Dendritic cell treated with granulocyte-macrophage colony-stimulating factor and Interleukin-4, amounts not matched to agents 40 ng/mL and 50 ng/mL, for 4 days (primary cell): ENCODE measurements around the gene HNRNPC.
A peak's percentile ranks its signal among the peaks of the same experiment; 100 is the strongest.
"Not testable (repeated sequence)": the region's sequence is repeated elsewhere in the genome, so short reads cannot be mapped to it uniquely, and the experiment has no call there.

Source experiments
- H3K27ac Mint-ChIP-seq: one replicate; pipeline ENCODE4 v1.8.0; 2022; ENCODE audit warnings: mild to moderate bottlenecking, mixed read lengths
- H3K27me3 Mint-ChIP-seq: one replicate; pipeline ENCODE4 v1.8.0; 2022; ENCODE audit warnings: mild to moderate bottlenecking, mixed read lengths
- H3K36me3 Mint-ChIP-seq: one replicate; pipeline ENCODE4 v1.8.0; 2022; ENCODE audit warnings: low read depth, mixed read lengths
- H3K4me1 Mint-ChIP-seq: one replicate; pipeline ENCODE4 v1.8.0; 2022; ENCODE audit warnings: low read depth, mixed read lengths
- H3K4me3 Mint-ChIP-seq: one replicate; pipeline ENCODE4 v1.8.0; 2022; ENCODE audit warnings: mild to moderate bottlenecking, moderate library complexity, mixed read lengths
- H3K9me3 Mint-ChIP-seq: one replicate; pipeline ENCODE4 v1.8.0; 2022; ENCODE audit warnings: mixed read lengths
- intact Hi-C: fragments of 100-400 bp; cut with micrococcal nuclease; formaldehyde crosslinking; loops from one replicate; pipeline ENCODE4 v1.15.0; 2022

HNRNPC gene

GRCh38 chr14:21298358-21298757 lies 29.1 kb upstream of the HNRNPC start:
- Mint-ChIP-seq H3K36me3 (no peaks in the 10 kb centered on the region), H3K9me3 (no peaks in the 10 kb centered on the region), H3K27me3 (peaks cover 22% of the 10 kb centered on the region), H3K4me3 (no peak overlapping the region), H3K27ac (no peak overlapping the region), H3K4me1 (peaks cover 9% of the 10 kb centered on the region)
- intact Hi-C loops = no loop called here

GRCh38 chr14:21294026-21294425 lies 24.8 kb upstream of the HNRNPC start:
- not testable (repeated sequence) for H3K9me3 Mint-ChIP-seq, H3K36me3 Mint-ChIP-seq

GRCh38 chr14:21287168-21287567 lies 17.9 kb upstream of the HNRNPC start:
- Mint-ChIP-seq H3K27ac (no peak overlapping the region), H3K36me3 (no peaks in the 10 kb centered on the region), H3K4me3 (no peak overlapping the region), H3K27me3 (peaks cover 1% of the 10 kb centered on the region), H3K9me3 (no peaks in the 10 kb centered on the region), H3K4me1 (peaks cover 5% of the 10 kb centered on the region)
- intact Hi-C loops = no loop called here

More at GRCh38 chr14:21294026-21294425, 24.8 kb upstream of the HNRNPC start:
- H3K4me1 Mint-ChIP-seq, H3K27me3 Mint-ChIP-seq, H3K4me3 Mint-ChIP-seq, intact Hi-C loops: not testable (repeated sequence)
- H3K27ac Mint-ChIP-seq = peak overlapping the region; percentile 22

GRCh38 chr14:21286516-21286915 lies 17.3 kb upstream of the HNRNPC start:
- H3K9me3 Mint-ChIP-seq, H3K4me3 Mint-ChIP-seq, intact Hi-C loops, H3K4me1 Mint-ChIP-seq, H3K36me3 Mint-ChIP-seq, H3K27me3 Mint-ChIP-seq, H3K27ac Mint-ChIP-seq: not testable (repeated sequence)

DNA sequence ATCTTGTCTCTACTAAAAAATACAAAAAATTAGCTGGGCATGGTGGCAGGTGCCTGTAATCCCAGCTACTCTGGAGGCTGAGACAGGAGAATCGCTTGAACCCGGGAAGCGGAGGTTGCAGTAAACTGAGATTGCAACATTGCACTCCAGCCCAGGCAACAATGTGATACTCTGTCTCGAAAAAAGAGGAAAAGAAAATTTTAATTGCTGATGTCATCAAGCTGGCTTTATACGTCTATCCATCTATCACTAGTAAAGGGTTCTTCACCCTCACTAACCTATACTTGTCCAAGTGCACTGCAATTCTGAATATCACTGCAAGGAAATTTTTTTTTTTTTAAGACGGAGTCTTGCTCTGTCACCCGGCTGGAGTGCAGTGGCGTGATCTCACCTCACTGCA lies 12.7 kb upstream of the HNRNPC start:
- H3K27me3 Mint-ChIP-seq, H3K27ac Mint-ChIP-seq, H3K36me3 Mint-ChIP-seq, H3K4me1 Mint-ChIP-seq, intact Hi-C loops, H3K9me3 Mint-ChIP-seq, H3K4me3 Mint-ChIP-seq: not testable (repeated sequence)

GRCh38 chr14:21279783-21280182 lies 10.5 kb upstream of the HNRNPC start, which contains the start of gene RPGRIP1:
Gene RPGRIP1, plus strand, starts transcription at chr14:21280083. Its CDS starts 7,894 bp downstream, at chr14:21287977.
- intact Hi-C loops = no loop called here

GRCh38 chr14:21278632-21279031 lies 9.4 kb upstream of the HNRNPC start:
- intact Hi-C loops = no loop called here
- peaks cover 5% of the 10 kb centered on the region for H3K4me1 Mint-ChIP-seq
- H3K27me3 Mint-ChIP-seq = no peaks in the 10 kb centered on the region
- no peaks in the 10 kb centered on the region for H3K36me3 Mint-ChIP-seq
- no peak overlapping the region for H3K4me3 Mint-ChIP-seq
- no peaks in the 10 kb centered on the region for H3K9me3 Mint-ChIP-seq
- no peak overlapping the region for H3K27ac Mint-ChIP-seq

More at GRCh38 chr14:21279783-21280182, 10.5 kb upstream of the HNRNPC start, which contains the start of gene RPGRIP1:
- Mint-ChIP-seq H3K36me3 (no peaks in the 10 kb centered on the region), H3K27ac (no peak within 1 kb of the TSS), H3K4me1 (peaks cover 5% of the 10 kb centered on the region), H3K4me3 (no peak within 1 kb of the TSS), H3K27me3 (no peaks in the 10 kb centered on the region), H3K9me3 (no peaks in the 10 kb centered on the region)

GRCh38 chr14:21275261-21275858 lies 6.1 kb upstream of the HNRNPC start:
- peaks cover 10% of the 10 kb centered on the region for H3K4me1 Mint-ChIP-seq
- no peak overlapping the region for H3K4me3 Mint-ChIP-seq
- H3K36me3 Mint-ChIP-seq = no peaks in the 10 kb centered on the region
- intact Hi-C loops = no loop called here
- H3K9me3 Mint-ChIP-seq = no peaks in the 10 kb centered on the region
- H3K27me3 Mint-ChIP-seq = no peaks in the 10 kb centered on the region
- H3K27ac Mint-ChIP-seq = peak overlapping the region; percentile 48

DNA sequence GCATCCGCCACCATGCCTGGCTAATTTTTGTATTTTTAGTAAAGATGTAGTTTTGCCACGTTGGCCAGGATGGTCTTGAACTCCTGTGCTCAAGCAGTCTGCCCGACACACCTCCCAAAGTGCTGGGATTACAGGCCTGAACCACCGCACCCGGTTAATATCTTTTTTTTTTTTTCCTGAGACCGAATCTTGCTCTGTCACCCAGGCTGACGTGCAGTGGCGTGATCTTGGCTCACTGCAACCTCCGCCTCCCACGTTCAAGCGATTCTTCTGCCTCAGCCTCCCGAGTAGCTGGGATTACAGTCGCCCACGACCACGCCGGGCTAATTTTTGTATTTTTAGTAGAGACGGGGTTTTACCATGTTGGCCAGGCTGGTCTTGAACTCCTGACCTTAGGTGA lies 3.4 kb upstream of the HNRNPC start:
- peak overlapping the region; percentile 25 for H3K27ac Mint-ChIP-seq
- H3K36me3 Mint-ChIP-seq = peaks cover 12% of the 10 kb centered on the region
- H3K9me3 Mint-ChIP-seq, H3K27me3 Mint-ChIP-seq, H3K4me3 Mint-ChIP-seq, intact Hi-C loops: not testable (repeated sequence)
- peaks cover 18% of the 10 kb centered on the region for H3K4me1 Mint-ChIP-seq

DNA sequence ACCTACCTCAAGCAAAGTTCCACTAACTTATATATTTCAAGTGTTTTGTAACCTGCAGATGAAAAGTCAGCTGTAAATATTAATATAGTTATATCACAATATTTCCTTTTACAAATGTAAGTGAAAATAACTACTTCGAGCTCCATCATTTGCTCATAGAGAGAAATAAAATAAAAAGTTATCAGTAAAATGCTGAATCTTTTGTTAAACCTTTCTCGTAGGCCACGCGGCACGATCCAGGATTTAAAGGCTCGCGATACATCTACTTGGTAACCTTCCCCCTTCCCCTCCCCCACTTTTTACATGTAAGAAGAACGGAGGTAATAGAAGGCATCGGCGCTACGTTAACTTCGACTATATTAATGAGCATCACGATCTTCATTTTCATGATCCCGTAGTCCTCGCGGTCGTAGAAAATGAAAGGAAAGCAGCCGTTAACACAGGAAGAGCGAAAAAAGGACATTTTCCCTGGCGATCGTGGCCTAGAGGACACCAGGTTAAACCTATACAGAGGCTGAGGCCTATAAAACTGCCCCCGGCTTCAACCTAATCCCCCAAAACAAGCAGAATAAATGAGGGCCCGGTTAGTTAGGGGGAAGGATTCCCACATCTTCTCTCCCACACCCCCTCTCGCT lies 508 bp downstream of the HNRNPC start:
- no peaks in the 10 kb centered on the region for H3K9me3 Mint-ChIP-seq
- peak overlapping the region; percentile 98 for H3K27ac Mint-ChIP-seq
- peaks cover 44% of the 10 kb centered on the region for H3K4me1 Mint-ChIP-seq
- peaks cover 51% of the 10 kb centered on the region for H3K36me3 Mint-ChIP-seq
- H3K4me3 Mint-ChIP-seq = peak overlapping the region; percentile 100
- intact Hi-C loops = loop anchor here (1.0 kb wide), 1 partner anchor 116 kb away; the partner anchor contains the start of gene SUPT16H
- H3K27me3 Mint-ChIP-seq = no peaks in the 10 kb centered on the region

DNA sequence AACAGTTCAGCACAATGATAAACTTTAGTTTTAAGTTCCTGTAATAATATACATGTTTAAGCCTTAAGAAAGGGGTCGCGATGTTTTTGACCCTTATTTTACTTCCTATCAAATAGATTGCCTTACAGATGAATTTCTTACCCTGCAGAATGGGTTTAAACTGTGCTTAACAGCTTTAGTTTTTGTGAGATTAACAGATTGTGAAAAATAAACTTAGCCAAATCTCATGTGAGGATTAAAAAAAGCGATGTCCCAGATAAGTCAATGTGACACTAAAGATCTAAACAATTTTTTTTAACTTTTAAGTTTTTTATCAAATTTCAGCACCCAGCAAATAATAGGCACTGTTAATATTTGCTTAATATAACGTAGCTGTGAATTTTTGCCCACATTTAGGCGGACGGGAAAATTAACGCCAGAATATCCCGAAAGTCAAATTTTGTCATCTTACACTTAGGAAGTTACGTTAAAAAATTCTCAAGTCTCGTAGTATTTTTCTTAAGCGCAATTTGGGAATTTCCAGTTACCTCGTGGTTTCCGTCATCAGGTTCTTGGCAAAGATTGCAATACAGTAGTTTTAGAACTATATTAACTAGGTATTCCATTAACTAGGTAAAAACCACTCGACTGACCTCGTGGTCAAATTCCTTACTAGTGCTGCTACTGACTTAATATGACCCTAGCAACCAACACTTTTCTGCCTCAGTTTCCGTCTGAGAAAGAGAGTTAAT lies 1.2 kb downstream of the HNRNPC start:
- Mint-ChIP-seq H3K27me3 (no peaks in the 10 kb centered on the region), H3K36me3 (peaks cover 58% of the 10 kb centered on the region), H3K27ac (peak overlapping the region; percentile 98), H3K9me3 (no peaks in the 10 kb centered on the region), H3K4me1 (peaks cover 50% of the 10 kb centered on the region), H3K4me3 (peak overlapping the region; percentile 72)
- intact Hi-C loops = no loop called here

DNA sequence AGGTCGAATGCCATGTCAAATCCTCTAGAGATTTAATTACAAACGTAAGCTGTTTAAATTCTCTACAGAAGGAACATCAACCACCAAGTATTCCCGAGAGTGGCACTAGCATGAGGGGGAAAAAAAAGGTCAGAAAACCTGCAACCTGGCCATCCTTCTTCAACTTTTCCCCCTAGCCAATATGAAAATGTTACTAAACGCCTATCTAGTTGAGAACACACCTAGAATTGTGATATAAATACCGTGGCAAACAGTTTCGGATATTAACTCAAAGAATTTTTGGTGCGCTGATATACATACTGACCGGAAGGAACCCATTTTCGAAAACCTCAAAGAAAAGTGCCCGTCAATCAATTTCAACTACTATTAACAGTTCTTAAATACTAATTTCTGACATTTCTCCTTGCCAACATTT lies 1.8 kb downstream of the HNRNPC start:
- intact Hi-C loops = no loop called here
- Mint-ChIP-seq H3K4me1 (peaks cover 54% of the 10 kb centered on the region), H3K36me3 (peaks cover 64% of the 10 kb centered on the region), H3K9me3 (no peaks in the 10 kb centered on the region), H3K27ac (peak overlapping the region; percentile 98), H3K27me3 (no peaks in the 10 kb centered on the region), H3K4me3 (peak overlapping the region; percentile 72)

DNA sequence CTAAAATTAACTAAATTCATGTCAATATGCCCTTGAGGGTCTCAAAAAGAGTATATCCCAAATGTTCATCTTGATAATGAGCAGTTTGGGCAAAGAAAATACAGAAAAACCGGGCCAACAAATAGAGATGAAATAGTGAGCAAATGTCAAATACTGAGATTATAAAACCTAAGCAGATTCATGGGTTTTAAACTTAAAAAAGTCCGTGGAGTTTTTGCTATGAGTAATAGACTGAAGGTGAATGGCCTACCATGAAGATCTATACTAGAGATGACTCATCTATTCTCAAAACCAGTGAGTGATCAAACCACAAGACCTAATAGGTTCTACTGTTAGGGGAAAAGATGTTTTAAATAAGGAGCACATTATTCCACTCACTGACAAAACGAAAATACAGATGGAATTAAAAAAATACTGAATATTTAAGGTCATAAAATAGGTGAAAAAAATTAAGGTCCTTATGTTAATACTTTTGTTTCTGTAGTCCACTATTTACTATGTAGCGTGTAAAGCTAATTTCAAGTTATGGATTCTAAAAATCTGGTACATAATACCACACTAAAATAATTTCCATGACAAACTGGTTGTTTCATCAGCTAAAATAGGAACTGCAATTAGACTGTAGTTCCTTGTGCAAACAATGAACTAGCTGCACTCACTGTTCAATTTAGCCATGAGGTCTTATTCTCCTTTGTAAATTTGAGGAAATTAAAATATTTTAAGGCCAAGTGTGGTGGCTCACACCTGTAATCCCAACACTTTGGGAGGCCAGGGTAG lies 5.0 kb downstream of the HNRNPC start:
- intact Hi-C loops = loop anchor here (5.0 kb wide), 1 partner anchor 88 kb away; no protein-coding TSS in a partner anchor
- peak overlapping the region; percentile 47 for H3K4me3 Mint-ChIP-seq
- peak overlapping the region; percentile 98 for H3K27ac Mint-ChIP-seq
- H3K4me1 Mint-ChIP-seq = peaks cover 58% of the 10 kb centered on the region
- no peaks in the 10 kb centered on the region for H3K9me3 Mint-ChIP-seq
- no peaks in the 10 kb centered on the region for H3K27me3 Mint-ChIP-seq
- H3K36me3 Mint-ChIP-seq = peaks cover 94% of the 10 kb centered on the region
